HG03108 (cell line): ENCODE data around the gene SCN4A.

Experiments
- ATAC-seq: cut with Tn5 transposase; IDR thresholded peaks from one replicate; pipeline ENCODE4 v1.9.1; 2021; ENCODE audit warnings: moderate library complexity; ENCODE audit not compliant: unreplicated experiment

The SCN4A gene

GRCh38 chr17:63960006-63960405 is 12.7 kb downstream of the SCN4A start:
- ATAC-seq, result no peak

GRCh38 chr17:63956296-63956920 is 16.3 kb downstream of the SCN4A start:
- no peak for ATAC-seq

GRCh38 chr17:63955791-63956190 is 16.9 kb downstream of the SCN4A start:
- no peak for ATAC-seq

- ATAC-seq, result no peak
Observed at GRCh38 chr17:63955232-63955631, 17.5 kb downstream of the SCN4A start.

- ATAC-seq, result peak; percentile 68
Observed at GRCh38 chr17:63954402-63955063, 18.2 kb downstream of the SCN4A start.

- ATAC-seq, result no peak
Observed at GRCh38 chr17:63950940-63951907, 21.5 kb downstream of the SCN4A start.

- ATAC-seq, result no peak
Observed at GRCh38 chr17:63949576-63950250, 23.0 kb downstream of the SCN4A start.

GRCh38 chr17:63948521-63948920 is 24.2 kb downstream of the SCN4A start:
- ATAC-seq, result no peak

- ATAC-seq, result no peak
Observed at GRCh38 chr17:63947711-63948330, 24.9 kb downstream of the SCN4A start.

- ATAC-seq, result peak; percentile 45
Observed at GRCh38 chr17:63946440-63947363, 26.0 kb downstream of the SCN4A start.

GRCh38 chr17:63945784-63946439 is 26.8 kb downstream of the SCN4A start:
- peak; percentile 36 for ATAC-seq

- ATAC-seq, result no peak
Observed at GRCh38 chr17:63944736-63945499, 27.8 kb downstream of the SCN4A start.

- ATAC-seq, result no peak
Observed at GRCh38 chr17:63943745-63944144, 29.0 kb downstream of the SCN4A start.

- no peak for ATAC-seq
Observed at GRCh38 chr17:63942309-63942985, 30.3 kb downstream of the SCN4A start.

- no peak for ATAC-seq
Observed at GRCh38 chr17:63941751-63942150, 31.0 kb downstream of the SCN4A start.

- ATAC-seq, result no peak
Observed at GRCh38 chr17:63941162-63941561, 31.6 kb downstream of the SCN4A start.

GRCh38 chr17:63940584-63940983 is 32.1 kb downstream of the SCN4A start:
- ATAC-seq, result no peak

GRCh38 chr17:63939884-63940283 is 32.8 kb downstream of the SCN4A start:
- no peak for ATAC-seq
